AG10803 (cell line): ENCODE data around the gene MSX2.

Experiments
- DNase-seq: peaks from one replicate; pipeline ENCODE4 v3.0.0; 2010; ENCODE audit warnings: low read depth
- H3K4me3 ChIP-seq: 2 replicates; pipeline ENCODE4 v1.5.1; 2011; ENCODE audit warnings: mild to moderate bottlenecking, low read length, control low read depth
- TF ChIP-seq, protein P1 (sequence below): conservative IDR thresholded peaks from 2 replicates; pipeline ENCODE4 v1.5.1; 2011; ENCODE audit warnings: mild to moderate bottlenecking, low read length, control low read depth, inconsistent platforms

MSX2 gene

DNA sequence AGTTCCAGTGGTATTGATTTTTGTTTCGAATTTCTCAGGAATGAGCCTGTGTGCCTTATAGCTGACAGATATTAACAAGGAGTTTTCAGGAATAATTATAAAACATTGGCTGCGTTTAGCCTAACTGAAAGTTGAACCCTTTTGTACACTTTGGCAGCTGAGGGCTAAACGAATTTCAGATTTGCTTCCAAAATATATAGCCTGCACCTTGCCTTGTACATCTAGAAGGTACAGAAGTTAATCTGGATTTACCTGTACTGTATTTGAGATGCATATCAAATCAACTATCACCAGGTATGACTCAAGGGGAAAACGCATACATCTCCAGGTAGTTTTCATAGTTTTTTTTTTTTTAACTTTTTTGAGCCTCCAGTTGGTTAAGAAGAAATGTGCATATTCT, 1.9 kb upstream of the MSX2 start:
- TF ChIP-seq, protein P1, sequence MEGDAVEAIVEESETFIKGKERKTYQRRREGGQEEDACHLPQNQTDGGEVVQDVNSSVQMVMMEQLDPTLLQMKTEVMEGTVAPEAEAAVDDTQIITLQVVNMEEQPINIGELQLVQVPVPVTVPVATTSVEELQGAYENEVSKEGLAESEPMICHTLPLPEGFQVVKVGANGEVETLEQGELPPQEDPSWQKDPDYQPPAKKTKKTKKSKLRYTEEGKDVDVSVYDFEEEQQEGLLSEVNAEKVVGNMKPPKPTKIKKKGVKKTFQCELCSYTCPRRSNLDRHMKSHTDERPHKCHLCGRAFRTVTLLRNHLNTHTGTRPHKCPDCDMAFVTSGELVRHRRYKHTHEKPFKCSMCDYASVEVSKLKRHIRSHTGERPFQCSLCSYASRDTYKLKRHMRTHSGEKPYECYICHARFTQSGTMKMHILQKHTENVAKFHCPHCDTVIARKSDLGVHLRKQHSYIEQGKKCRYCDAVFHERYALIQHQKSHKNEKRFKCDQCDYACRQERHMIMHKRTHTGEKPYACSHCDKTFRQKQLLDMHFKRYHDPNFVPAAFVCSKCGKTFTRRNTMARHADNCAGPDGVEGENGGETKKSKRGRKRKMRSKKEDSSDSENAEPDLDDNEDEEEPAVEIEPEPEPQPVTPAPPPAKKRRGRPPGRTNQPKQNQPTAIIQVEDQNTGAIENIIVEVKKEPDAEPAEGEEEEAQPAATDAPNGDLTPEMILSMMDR: no peak
- no peak overlapping the region for H3K4me3 ChIP-seq
- no peak for DNase-seq

- TF ChIP-seq, protein P1: no peak
- H3K4me3 ChIP-seq: peak overlapping the region; percentile 58
- no peak for DNase-seq
Measured at GRCh38 chr5:174723315-174723978, 935 bp upstream of the MSX2 start.

GRCh38 chr5:174723979-174724483, 351 bp upstream of the MSX2 start:
- DNase-seq: no peak
- peak overlapping the region; percentile 58 for H3K4me3 ChIP-seq
- TF ChIP-seq, protein P1: no peak

GRCh38 chr5:174725261-174725990, 1.0 kb downstream of the MSX2 start:
- TF ChIP-seq, protein P1: no peak
- no peak for DNase-seq
- peak overlapping the region; percentile 62 for H3K4me3 ChIP-seq

DNA sequence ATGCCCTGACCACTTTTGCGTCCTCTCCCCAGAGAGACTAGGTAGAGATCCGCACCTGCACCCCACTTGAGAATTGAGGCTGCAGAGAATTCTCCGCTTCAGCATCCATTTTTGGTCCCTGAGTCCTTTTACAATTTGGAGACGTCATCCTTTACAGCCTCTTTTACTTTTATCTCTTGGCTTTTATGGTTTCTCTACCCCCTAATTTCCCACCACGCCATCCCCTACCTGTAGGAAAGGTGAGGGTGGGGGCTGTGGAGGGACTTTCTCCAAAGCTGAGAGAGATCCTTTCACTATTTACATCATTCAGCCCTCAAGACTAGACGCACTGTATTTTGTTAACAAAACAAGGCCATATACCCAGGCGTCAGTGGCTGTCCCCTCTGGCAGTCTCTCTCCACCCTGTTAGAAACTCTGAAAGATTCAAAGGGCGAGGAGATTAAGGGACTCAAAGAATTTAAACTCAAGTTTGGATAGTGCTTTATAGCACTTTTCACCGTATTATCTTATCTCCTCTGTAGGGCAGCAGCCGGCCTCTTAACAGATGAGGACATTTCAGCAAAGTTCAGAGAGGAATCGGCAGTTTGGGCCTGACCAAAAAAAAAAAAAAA, 1.7 kb downstream of the MSX2 start:
- H3K4me3 ChIP-seq: peak overlapping the region; percentile 62; the same call in 1 of the 2 replicates
- no peak for DNase-seq
- TF ChIP-seq, protein P1: no peak

DNA sequence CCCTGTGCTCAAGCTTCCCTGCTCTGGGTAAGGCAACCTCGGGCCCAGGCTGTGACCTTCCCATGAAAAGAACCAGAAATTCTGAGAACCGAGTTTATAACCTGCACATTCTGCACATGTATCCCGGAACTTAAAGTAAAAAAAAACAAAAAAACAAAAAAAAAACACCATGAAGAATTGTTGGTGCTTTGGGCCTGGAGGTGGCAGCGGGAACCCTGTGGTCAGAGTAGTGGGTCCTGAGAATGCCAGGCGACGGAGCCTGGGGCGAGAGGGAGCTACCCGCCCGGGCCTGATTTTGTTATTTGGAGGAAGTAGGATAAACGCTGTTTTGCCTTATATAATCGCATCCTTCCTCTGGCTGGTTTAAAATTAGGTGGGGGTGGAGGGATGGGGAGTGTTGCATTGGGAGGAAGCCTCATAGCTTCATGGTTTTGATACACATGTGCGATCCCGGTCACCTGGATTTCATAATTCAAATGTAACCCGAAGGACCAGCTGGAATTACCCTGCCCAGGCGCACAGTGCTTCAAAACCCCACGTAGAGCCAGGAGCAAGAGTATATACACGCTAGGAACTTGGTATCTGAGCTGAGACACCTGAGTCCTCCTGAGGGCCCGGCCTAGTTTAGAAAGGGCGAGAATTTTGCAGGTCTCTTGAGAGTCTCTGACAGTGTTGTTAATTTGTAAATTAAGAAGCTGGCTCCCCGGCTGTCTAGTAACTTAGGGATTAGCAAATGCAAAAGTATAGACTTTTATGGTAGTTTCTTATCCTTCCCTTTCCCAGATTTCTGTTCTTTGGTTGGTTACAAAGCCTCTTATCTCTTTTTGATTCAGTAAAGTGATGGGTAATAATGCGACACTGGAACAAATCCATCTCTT, 2.8 kb downstream of the MSX2 start:
- TF ChIP-seq, protein P1: no peak
- H3K4me3 ChIP-seq: no peak overlapping the region

More for the DNA sequence above, 2.8 kb downstream of the MSX2 start:
- DNase-seq: no peak
